Measurements from ENCODE around the gene APOBEC2.

Gene APOBEC2

DNA sequence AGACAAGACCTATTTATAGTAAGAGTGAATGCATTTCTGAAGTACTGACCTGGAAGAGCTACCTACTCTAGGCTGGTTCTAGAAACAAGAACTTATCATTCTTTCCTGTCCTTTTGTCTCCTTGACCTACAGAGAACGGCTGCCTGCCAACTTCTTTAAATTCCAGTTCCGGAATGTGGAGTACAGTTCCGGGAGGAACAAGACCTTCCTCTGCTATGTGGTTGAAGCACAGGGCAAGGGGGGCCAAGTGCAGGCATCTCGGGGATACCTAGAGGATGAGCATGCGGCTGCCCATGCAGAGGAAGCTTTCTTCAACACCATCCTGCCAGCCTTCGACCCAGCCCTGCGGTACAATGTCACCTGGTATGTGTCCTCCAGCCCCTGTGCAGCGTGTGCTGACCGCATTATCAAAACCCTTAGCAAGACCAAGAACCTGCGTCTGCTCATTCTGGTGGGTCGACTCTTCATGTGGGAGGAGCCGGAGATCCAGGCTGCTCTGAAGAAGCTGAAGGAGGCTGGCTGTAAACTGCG, 8.3 kb downstream of the APOBEC2 start:
- DNase-seq (ENCODE audit: low spot score) = no peak

DNA sequence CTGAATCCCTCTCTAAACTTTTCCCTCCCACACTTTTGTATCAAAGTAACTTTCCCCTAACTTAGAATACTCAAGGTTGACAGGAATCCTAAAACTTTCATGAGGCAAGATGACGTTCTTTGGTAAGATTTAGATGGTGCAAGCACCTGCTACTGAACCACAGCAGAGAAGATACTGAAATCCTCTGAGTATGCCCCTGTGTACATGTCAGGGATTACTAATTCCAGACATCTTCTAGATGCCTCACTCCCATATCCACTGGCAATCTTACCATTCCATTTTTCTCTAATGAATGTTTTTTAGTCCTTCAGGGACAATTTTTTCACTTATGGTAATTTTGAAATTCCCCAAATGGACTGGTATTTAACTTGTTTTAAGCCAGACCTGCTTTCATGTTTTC, 9.1 kb downstream of the APOBEC2 start:
- no peak for DNase-seq (ENCODE audit: low spot score)

GRCh38 chr6:41063884-41064285, 10.9 kb downstream of the APOBEC2 start:
- no peak for DNase-seq (ENCODE audit: low spot score)

DNA sequence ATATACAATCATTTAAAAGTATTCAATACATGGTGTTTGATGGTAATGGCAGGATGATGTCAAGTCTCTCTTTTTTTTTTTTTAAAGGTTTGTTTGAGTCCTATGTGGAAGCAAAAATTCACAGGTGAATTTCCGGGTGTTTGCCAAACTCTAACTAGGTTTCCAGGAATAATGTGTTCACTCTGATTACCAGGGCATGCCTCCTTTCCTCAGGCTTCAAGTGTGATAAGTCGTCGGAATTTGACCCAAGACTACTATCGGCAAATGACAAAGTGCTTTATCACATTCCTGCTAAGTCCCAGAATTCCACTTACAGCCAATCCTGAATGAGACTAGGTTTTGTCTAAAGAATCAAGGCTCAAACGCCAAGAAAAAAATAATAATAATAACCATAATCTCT, 11.8 kb downstream of the APOBEC2 start:
- DNase-seq (ENCODE audit: low spot score) = no peak

DNA sequence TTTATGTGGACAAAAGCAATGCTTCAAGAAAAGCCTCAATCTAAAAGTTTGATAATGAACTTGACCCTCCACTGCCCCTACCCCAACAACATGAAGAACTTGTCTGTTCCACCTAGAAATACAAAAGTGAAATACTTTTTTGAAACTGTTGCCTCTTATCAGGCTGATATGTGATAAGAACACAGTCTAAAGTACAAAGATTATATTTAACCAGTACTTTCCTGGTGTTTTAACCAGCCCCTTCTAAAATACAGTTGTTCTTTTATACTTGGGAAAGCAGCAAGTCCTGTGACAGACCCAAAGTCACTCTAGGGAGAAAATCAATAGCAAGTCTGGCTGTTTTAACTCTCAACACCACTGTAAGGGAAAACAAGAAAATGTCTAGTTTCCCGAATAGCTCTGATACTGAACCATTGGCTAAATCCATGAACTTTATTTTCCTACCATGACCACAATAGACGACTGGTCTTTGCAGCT, 12.6 kb downstream of the APOBEC2 start:
- no peak for DNase-seq (ENCODE audit: low spot score)

DNA sequence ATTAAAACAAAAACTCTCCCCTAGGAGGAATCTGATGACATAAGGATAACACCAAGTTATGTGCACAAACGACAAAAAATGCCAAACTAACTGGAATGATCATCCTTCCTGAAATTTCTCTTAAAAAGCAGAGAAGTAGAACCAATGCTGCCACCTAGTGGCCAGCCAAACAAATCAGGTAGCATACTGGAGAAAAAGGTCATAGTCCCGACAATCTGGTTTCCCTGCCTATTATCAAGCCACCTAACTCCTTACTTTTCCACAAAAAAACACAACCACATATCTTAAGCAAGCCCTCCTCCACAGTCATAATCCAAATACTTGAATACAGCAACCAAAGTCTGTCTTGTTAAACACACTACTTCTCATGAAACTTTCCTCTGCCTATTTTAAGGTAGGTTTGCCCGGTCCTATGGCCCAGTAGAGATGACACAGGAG, 13.9 kb downstream of the APOBEC2 start:
- peak; percentile 78 for DNase-seq (ENCODE audit: low spot score)

GRCh38 chr6:41071501-41071922, 18.5 kb downstream of the APOBEC2 start:
- no peak for DNase-seq (ENCODE audit: low spot score)

DNA sequence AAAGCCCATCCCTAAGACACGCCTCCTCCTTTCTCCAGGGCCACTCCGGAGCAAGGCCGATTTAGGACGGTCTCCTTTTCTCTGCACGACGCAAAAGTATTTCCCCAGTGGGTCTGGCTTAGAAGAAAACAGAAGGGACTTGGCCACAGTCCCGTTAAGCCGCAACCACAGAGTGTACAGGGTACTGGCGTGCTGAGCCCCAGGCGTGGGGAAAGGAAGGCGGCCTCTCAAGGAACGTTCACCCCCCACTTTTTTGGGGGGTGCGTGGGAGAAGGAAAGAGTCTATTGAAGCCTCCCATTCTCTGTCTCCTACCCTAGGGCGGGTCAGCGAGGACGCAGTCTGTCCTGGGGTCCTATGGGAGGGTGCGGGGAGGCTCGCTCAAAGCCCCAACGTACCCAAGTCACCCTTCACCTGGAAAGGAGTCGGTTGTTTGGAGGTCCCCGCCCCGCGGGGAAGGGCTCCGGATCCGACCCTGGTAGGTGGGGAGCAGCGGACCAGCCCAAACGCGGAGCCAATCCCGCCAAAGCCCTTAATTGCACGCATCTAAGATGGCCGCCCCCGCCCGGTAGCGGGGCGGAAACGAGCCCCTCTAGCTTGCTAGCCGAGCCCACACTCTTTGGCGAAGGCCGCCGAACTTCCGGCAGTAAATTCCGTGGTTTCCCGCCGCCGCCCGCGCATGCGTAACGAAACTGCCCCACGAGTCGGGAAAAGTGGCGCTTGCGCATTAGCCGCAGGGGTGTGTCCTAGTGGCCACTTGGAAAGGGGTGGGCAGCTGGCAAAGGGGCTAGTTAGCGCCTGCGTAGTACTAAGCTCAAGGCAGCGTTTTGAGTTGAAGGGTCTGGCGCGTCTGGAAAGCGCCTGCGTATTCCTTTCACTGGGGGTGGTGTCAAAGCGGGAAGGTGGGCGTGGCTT, 19.2 kb downstream of the APOBEC2 start, which contains the start of gene OARD1:
TSS of gene OARD1 (minus strand) at position 434 of the 913 bp plus-strand sequence. CDS start 722 bp downstream, outside the sequence.
- peak; percentile 99 for DNase-seq (ENCODE audit: low spot score)

GRCh38 chr6:41072836-41073202, 19.8 kb downstream of the APOBEC2 start, which contains the start of gene NFYA:
NFYA (plus strand) TSS chr6:41072974; CDS start chr6:41079090, 6,116 bp downstream.
- no peak for DNase-seq (ENCODE audit: low spot score)

DNA sequence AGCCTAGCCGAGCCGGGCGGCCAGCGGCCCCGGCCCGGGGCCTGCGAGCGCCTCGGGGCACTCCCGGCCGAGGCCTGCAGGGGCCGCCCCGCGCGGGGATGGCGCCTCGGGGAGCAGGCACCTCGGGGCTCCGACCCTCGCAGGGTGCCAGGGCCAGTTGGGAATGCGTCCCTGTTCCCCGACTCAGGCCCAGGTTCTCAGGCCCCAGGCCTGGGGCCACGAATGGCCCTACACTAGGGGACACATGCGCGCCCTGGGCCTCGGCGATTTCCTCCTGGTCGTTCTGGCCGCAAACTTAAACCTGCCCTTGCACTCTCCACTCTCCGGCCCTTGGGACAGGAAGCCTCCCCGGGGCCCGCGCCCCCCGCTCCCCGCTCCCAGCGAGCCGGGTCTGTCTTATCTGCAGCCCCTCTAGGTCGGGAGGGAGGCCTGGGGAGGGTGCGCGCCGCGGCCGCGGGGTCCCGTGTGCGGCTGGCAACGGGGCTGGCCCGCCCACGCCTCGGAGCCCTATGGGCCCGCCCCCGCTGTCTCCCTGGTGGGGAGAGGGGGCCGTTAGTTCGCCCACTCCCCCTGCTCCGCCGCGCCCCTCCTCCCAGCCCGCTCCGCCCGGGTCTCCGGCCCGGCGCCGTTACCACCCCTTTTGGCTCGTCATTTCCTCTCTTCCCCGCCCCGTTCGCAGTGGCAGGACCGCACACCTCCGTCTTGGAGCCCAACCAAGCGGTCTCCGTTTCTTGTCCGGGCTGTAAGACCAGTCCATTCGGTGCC, 20.4 kb downstream of the APOBEC2 start:
- peak; percentile 78 for DNase-seq (ENCODE audit: low spot score)

GRCh38 chr6:41073968-41074691, 21.1 kb downstream of the APOBEC2 start:
- DNase-seq (ENCODE audit: low spot score) = no peak

GRCh38 chr6:41074692-41075436, 21.9 kb downstream of the APOBEC2 start:
- no peak for DNase-seq (ENCODE audit: low spot score)

DNA sequence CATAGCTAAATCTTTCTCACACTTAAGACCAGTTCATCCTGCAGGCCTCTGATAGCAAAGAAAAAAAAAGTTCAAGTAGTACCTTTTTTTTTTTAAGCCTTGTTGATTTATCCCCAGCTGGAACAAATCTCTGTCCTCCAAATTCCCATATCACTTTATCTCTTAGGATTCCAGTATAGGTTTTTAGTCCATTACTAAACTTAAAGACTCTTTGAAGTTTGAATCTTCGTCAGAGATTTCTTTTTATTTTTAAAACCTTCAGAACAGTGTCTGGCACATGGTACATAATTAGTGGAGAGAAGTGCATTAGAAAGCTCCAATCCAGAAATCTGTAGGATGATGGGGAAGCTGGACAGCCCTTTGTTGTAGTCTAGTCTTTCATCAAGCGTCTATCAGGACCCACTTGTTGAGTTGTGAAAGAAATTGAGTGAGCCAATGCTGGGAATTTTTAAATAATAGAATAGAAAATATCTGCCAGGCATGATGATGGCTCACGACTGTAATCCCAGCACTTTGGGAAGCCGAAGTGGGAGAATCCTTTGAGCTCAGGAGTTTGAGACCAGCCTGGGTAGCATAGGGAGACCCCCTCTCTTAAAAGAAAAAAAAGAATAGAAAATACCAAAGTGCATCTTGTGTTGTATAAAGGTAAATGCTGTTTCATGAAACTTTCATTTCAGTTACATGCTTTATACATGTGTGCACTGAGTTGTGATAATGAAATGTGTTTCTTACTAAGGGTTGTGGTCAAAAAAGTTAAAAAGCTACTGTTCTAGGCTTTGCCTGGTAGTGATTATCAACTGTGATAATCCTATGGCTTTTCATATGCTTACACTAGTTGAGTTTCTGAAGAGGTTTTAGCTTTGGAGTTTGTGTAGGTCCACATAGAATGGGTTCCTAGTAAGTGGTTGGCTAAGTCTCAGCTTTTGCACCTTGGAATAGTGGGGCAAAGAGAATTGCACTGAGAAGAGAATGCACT, 22.9 kb downstream of the APOBEC2 start:
- DNase-seq (ENCODE audit: low spot score) = no peak

GRCh38 chr6:41077536-41077935, 24.5 kb downstream of the APOBEC2 start:
- DNase-seq (ENCODE audit: low spot score) = no peak

DNA sequence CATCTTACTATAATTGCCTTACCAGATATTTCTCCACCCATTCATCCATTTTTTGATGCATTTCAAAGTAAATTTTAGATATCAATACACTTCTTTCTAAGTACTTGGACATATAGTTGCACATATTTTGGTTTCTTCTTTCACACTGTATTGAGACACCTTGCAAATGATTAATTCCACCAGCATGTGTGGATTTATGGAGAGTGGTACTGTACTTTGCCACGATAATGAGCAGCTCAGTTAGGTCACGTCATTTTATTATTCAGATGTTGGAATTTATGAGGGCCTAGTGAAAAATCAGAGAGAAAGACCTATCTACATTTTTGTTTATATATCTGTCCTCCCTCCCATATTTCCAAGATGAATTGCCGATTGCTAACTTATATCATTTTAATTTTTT, 25.1 kb downstream of the APOBEC2 start:
- DNase-seq (ENCODE audit: low spot score) = no peak

GRCh38 chr6:41079080-41079479, 26.1 kb downstream of the APOBEC2 start:
- no peak for DNase-seq (ENCODE audit: low spot score)

- no peak for DNase-seq (ENCODE audit: low spot score)
Measured at GRCh38 chr6:41080621-41081020, 27.6 kb downstream of the APOBEC2 start.

GRCh38 chr6:41083072-41083471, 30.1 kb downstream of the APOBEC2 start:
- no peak for DNase-seq (ENCODE audit: low spot score)

- DNase-seq (ENCODE audit: low spot score) = no peak
Measured at GRCh38 chr6:41085182-41085581, 32.2 kb downstream of the APOBEC2 start.

GRCh38 chr6:41088451-41088850, 35.4 kb downstream of the APOBEC2 start:
- DNase-seq (ENCODE audit: low spot score) = no peak
